HG03521 (cell line): ENCODE measurements around the gene EVI5.
"Not testable (repeated sequence)": the region's sequence is repeated elsewhere in the genome, so short reads cannot be mapped to it uniquely, and the experiment has no call there.

Source experiments
- ATAC-seq: cut with Tn5 transposase; IDR thresholded peaks from one replicate; pipeline ENCODE4 v1.9.1; 2021; ENCODE audit warnings: mild to moderate bottlenecking, moderate library complexity; ENCODE audit not compliant: unreplicated experiment

The EVI5 gene

DNA sequence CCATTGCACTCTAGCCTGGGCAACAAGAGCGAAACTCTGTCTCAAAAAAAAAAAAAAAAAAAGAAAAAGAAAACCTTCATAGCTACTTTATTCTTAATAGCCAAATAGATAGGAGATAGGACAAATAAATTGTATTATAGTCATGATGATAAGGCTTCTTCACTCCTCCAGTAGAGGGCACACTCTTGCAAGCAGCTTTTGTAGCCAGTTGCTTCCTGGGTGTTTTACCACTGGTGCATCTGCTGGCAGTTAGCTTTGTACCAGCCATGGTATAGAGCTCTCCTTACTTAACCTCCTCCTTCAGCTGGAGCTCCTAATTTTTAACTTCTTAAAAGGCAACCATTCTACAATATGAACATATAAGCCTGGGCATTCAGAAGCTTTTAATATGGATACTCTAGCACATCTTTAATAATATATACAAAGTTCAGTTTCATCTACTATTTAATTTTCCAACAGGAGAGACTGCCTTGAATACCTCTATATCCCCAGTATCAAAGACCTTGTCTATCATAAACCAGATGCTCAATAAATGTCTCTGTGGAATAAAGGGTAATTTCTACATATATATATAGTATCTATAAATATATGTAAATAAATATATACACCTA lies 35.8 kb downstream of the EVI5 start:
- no peak for ATAC-seq

DNA sequence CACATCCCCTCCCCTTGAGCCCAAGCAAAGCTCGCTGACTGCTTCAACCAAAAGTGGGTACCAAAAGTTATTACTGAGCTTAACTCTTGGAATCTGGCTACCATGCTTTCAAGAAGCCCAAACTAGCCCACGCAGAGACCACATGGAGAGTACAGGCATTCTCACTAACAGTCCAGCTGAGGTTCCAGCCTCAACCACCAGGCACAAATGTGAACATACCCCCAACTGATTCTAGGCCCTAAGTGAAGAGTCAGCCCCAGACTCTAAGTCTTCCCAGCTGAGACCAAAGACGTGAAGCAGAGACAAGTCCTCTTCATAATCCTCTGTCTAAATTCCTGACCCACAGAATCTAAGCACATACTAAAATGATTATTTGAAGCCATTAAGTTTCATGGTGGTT lies 36.8 kb downstream of the EVI5 start:
- no peak for ATAC-seq

DNA sequence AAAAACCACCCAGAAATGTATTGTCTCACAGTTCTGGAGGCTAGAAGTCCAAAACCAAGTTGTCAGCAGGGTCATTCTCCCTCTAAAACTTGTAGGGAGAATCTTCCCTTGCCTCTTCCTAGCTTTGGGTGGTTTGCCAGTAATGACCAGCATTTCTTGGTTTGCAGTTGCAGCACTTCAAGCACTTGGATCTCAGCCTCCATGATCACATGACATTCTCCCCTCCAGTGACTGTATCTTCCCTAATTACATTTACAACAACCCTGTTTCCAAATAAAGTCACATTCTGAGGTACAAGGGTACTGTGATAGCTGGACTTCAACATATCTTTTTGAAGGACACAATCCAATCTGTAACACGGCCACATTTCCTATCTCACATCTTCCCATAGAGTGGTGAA lies 37.2 kb downstream of the EVI5 start:
- ATAC-seq = no peak

DNA sequence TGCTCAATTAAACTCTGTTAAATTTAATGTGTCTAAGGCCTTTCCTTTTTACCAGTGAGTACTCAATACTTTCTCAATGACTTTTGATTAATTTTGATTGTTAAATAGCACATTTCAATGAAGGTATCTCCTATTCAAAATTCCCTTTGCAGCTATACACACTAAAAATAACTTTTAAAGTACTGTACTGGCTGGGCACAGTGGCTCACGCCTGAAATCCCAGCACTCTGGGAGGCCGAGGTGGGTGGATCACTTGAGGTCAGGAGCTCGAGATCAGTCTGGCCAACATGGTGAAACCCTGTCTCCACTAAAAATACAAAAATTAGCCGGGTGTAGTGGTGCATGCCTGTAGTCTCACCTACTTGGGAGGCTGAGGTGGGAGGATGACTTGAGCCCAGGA lies 38.7 kb downstream of the EVI5 start:
- not testable (repeated sequence) for ATAC-seq

DNA sequence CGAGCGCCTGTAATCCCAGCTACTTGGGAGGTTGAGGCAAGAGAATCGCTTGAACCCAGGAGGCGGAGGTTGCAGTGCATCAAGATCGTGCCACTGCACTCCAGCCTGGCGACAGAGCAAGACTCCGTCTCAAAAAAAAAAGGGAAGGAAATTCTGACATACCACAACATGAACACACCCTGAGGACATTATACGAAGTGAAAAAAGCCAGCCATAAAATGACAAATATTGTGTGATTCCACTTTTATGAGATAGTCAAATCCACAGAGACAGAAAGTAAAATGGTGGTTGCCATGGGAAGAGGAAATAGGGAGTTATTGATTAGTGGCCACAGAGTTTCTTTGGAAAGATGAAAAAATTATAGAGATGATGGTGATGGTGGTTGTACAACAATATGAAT lies 41.7 kb downstream of the EVI5 start:
- no peak for ATAC-seq

DNA sequence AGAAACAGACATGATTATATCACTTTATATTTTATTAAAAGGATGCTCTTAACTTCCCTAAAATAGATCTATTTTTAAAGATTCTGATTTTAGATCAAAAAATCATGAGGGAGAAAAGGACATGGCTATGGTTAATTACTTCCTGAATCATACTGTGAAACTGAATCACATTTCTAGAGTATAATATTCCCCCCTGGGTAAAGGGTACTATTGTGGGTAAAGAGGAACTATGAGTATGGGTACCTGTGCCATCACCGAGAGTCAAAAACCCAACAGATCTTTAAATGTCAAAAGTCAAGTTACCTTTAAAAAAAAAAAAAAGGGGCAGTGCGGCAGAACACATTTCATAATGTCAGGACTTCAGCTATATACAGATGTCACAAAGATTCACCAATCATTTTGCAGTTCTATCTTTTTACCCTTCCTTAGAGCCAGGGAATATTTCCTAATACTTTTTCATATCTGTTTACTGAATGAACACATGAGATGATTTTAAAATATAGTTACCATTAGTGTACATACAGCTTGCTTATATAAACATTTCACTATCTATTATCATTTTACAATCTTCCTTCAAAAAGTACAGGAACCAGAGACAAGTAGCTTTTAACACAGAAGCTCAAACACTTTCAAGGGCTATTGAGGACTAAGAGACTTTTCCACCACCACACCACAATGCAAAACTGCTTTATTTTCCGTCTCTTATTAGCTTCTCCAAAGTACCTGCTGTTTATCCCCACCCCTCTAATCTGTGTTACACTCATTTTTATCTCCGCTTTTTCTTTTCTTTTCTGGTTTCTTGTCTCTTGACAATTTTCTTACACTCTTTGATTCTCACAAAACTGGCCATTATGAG lies 45.0 kb downstream of the EVI5 start:
- no peak for ATAC-seq

DNA sequence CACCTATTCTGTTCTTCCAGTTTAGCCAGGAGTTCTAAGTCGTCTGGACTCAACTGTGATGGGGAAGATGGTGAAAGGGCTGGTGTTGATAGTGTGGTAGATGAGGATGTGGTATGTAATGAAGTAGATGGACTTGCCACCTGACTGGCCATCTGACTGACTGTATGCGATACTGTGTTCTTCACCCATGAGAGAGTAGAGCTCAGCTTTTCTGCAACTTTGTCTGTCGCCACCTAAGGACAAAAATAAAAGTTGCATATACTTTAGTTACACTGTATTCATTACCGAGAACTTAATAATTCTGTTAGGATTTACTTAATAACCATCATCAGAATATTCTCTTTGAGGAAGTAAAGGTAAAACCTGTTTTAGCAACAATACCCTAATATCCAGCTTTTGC lies 48.5 kb downstream of the EVI5 start:
- no peak for ATAC-seq

DNA sequence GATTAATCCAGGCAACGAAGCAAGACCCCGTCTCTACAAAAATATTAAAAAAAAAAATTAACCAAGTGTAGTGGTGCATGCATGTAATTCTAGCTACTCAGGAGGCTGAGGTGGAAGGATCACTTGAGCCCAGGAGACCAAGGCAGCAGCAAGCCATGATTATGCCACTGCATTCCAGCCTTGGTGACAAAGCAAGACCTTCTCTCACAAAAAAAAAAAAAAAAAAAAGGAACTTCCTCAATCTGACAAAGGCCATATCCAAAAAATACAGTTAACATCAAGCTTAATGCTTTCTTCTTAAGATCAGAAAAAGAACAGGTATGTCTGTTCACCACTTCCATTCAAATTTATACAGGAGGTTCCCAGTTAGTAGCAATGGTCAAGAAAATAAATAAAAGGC lies 54.4 kb downstream of the EVI5 start:
- ATAC-seq = no peak

DNA sequence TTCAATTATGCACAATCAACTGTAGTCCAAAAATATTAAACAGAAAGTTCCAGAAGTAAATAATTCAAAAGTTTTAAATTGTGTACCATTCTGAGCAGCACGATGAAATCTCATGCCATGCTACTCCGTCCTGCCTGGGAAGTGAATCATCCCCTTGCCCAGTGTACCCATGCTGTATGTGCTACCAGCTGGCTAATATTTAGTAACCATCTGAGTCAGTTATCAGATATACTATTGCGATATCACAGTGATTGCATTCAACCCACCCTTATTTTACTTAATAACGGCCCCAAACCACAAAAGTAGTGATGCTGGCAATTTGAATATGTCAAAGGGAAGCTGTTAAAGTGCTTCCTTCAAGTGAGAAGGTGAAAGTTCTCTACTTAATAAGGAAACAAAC lies 56.2 kb downstream of the EVI5 start:
- ATAC-seq = no peak

DNA sequence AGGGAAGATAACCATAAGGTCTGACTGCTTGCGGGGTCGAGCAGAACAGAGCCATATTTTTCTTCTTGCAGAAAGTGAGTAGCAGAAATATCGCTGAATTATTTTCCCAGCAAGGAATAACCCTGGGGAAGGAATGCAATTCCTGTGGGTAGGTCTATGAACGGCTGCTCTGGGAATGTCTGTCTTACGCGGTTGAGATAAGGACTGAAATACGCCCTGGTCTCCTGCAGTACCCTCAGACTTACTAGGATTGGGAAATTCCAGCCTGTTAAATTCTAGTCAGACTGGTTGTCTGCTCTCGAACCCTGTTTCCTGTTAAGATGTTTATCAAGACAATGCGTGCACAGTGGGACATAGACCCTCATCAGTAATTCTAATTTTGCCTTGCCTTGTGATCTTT lies 61.2 kb downstream of the EVI5 start:
- not testable (repeated sequence) for ATAC-seq

DNA sequence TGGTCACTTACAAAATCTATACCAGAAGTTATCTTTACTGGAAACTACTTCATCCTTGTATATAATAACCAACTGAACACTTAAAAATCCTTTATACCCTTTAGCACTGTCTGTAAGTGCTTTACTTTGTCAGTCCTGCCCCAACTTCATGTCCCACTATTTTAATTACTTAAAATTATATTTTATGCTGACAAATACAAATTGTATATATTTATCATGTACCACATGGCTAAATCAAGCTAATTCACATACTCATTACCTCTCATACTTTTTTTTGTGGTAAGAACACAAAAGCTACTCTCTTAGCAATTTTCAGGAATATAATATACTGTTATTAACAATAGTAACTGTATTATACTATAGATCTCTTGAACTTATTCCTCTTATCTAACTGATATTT lies 63.0 kb downstream of the EVI5 start:
- ATAC-seq = no peak

DNA sequence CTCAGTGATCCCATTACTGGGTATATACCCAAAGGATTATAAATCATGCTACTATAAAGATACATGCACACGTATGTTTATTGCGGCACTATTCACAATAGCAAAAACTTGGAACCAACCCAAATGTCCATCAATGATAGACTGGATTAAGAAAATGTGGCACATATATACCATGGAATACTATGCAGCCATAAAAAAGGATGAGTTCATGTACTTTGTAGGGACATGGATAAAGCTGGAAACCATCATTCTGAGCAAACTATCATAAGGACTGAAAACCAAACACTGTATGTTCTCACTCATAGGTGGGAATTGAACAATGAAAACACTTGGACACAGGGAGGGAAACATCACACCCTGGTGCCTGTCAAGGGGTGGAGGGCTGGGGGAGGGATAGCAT lies 63.8 kb downstream of the EVI5 start:
- ATAC-seq = not testable (repeated sequence)

DNA sequence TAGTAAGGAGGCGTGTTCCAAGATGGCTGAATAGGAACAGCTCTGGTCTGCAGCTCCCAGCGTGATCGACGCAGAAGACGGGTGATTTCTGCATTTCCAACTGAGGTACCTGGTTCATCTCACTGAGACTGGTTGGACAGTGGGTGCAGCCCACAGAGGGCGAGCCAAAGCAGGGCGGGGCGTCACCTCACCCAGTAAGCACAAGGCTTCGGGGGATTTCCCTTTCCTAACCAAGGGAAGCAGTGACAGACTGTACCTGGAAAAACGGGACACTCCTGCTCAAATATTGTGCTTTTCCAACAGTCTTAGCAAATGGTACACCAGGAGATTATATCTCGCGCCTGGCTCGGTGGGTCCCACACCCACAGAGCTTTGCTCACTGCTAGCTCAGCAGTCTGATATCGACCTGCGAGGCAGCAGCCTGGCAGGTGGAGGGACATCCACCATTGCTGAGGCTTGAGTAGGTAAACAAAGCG lies 69.4 kb downstream of the EVI5 start:
- ATAC-seq = not testable (repeated sequence)

DNA sequence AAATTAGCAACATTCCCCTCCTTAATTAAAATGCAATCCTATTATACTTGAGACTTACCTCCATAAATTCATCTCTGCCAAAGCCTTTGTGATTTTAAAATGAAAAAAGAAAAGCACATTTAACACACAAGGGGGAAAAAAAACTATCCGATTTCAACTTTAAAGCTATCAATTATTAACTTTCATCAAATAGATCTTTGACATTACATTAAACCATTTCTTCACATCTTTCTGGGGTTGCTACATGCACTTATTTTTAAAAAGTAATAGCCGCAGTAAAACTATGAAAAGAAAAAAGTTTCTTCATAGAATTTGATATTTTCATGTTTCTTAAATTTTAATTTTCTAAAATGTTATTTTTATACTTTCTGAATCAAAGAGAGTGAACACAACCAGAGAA lies 71.0 kb downstream of the EVI5 start:
- ATAC-seq = no peak

DNA sequence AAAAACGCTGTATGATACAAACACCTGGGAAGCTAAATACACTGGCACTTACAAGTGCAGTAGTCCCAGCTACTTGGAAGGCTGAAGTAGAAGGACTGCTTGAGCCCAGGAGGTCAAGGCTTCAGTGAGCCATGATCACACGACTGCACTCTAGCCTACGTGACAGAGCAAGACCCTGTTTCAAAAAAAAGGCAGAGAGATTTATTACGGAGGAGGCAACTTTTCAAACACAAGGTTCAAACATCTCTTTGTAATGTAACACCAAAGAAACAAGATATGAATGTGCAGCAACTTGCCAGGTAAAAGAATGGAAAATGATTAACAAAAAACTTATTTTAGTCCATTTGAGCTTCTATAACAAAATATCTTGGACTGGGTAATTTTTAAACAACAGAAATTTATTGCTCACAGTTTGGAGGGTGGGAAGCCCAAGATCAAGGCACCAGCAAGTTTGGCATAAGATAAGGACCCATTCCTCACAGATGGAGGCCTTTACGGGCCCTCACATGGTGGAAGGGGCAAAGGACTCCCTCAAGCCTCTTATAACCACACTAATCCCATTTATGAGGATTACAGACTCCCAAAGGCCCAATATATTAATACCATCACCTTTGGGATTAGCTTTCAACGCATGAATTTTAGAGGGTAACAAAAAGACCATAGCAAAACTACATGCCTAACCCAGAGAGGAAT lies 73.3 kb downstream of the EVI5 start:
- ATAC-seq = no peak

DNA sequence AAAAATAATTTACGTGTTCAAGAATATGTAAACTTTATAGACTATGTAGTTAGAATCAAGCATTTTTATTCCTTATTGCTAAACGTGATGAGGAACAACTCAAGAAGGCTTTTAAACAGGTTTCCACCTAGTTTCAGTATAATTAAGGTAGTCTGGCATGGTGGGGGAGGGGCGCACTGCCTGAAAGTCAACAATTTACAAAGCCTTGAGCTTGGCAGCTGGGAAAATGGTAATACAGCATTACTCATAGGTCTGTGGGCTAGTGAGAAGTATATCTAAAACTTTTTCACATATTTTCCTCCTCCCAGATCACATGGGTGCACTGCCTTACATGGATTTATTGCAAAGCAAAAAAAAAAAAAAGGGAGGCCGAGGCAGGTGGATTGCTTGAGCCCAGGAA lies 75.2 kb downstream of the EVI5 start:
- no peak for ATAC-seq

DNA sequence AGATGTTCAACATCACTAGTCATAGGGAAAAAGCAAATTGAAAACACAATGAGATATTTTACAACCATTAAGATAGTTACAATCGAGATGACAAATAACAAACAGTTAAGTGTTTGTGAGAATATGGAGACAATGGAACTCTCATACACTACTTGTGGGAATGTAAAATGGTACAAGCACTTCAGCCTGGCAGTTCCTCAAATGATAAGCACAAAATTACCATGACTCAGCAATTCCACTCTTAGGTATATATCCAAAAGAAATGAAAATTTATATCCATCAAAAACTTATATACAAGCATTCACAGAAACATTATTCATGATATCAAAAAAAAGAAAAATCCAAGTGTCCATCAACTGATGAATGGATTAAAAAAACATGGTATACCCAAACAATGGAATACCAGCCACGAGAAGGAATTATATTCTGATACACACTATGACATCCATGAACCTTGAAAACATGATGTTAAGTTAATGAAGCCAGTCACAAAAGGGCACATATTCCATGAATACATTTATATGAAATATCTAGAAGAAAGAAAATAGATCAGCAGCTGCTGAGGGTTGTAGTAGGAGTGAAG lies 76.4 kb downstream of the EVI5 start:
- no peak for ATAC-seq

DNA sequence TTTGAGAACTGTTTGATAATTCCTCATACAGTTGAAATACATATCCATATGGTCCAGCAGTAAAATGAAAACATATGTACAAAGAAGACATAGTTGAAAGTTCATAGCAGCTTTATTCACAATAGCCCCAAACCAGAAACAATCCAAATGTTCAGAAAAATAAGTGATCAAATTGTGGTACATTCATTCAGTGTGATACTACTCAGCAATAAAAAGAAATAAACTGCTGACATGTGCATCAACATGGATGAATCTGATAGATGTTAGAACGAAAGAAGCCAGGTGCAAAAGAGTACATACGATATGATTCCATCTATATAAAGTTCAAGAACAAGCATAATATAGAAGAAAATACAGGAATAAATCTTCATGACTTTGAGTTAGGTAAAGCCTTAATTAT lies 77.2 kb downstream of the EVI5 start:
- no peak for ATAC-seq

DNA sequence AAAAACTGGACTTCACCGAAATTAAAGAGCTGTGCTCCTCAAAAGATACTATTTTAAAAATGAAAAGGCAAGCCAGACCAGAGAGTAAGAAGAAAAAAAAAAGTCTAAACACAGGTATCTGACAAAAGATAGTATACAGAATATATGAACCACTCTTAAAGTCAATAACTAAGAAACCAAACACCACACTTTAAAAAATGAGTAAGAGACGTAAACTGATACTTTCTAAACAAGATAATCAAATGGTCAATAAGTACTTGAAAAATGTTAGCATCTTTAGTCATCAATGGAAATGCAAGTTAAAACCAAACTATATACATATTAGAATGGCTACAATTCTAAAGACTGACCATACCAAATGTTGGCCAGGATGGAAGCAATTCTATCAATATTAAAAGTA lies 77.6 kb downstream of the EVI5 start:
- ATAC-seq = no peak

DNA sequence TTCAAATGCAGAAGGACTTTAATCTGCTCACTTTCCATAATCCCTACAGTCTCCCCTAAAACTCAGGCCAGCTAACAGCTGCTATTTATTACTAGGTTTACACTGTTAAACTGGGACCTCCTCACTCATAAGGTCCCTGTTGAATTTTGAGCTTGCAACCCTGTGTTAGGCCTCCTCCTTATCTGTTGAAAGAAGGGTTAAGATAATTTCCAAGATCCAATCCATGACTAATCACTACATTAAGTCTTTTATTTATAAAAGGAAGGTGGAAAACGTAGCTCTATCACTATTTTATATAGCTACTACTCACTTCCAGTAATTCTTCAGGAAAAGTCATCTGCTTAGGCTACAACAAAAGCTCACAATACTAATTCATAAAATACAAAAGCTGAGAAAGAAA lies 79.5 kb downstream of the EVI5 start:
- no peak for ATAC-seq

DNA sequence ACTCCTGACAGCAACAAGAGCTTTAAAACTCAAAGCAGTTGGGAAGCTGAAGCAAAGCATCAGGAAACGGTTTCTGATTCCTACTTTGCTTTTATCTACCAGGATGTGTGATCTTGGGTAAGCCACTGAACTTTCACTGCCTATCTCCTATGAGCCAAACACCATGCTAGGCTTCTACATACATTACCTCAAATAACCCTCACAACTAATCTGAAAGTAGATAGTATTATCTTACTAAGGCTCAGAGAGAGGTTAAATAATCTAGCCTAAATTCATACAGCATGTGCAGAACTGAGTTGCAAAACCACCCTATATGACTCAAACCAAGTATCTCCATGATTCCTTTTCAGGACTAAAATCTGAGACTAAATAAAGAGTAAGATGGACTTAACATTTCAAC lies 83.8 kb downstream of the EVI5 start:
- ATAC-seq = no peak

DNA sequence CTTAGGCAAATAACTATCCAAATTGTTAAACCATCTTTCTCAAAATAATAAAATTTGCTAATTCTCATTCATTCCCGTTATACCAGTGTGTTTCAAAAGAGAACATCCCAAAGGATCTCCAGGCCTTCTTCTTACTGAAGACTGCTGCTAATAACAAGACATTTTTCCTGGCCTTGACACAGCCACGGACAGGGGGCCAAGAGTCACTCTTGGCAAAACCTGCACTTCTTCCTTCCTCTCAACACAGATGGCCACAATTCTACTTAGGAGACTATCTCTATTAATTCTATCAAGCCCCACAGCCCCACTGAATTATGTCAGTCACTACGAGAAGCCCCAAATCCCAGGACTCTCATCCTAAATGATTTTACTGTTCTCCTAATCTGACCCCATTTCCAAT lies 86.0 kb downstream of the EVI5 start:
- ATAC-seq = no peak
